ENCODE measurements around the gene ZCCHC14. TPM values are rescaled to one million over a fixed set of nuclear protein-coding genes. Genes with fewer than 3 reads are reported as not detected.
A peak's percentile ranks its signal among the peaks of the same experiment; 100 is the strongest.

ZCCHC14 gene
- total RNA-seq, 1 experiment from 2014 or later, result 33.1 TPM

- Mint-ChIP-seq H3K27me3 (ENCODE audit: insufficient read depth, unreplicated experiment) (no peaks in the 10 kb centered on the region), H3K9me3 (ENCODE audit: unreplicated experiment) (no peaks in the 10 kb centered on the region), H3K4me3 (ENCODE audit: unreplicated experiment) (no peak overlapping the region), H3K27ac (ENCODE audit: unreplicated experiment) (peak overlapping the region; percentile 42), H3K4me1 (ENCODE audit: low read depth, unreplicated experiment) (peaks cover 15% of the 10 kb centered on the region), H3K36me3 (ENCODE audit: insufficient read depth, unreplicated experiment) (peaks cover 12% of the 10 kb centered on the region)
- BruUV-seq (replicated peaks), result no TSS peak
- H3K4me1 ChIP-seq, result peaks cover 22% of the 10 kb centered on the region
- peak in 1 of 2 experiments; percentile 49 for DNase-seq
- H3K4me3 ChIP-seq (ENCODE audit: low read depth, low read length), result no peak overlapping the region
- H3K36me3 ChIP-seq (ENCODE audit: control insufficient read depth, insufficient read depth, low read length), result no peaks in the 10 kb centered on the region
- CTCF ChIA-PET, result interaction anchor here (0.6 to 1.5 kb wide), 2 partner anchors 12 to 99 kb away, joined by 4 read pairs; no protein-coding TSS in a partner anchor
- H3K9me3 ChIP-seq, result no peaks in the 10 kb centered on the region
- intact Hi-C loops (cut with micrococcal nuclease; ENCODE audit: unreplicated experiment), result no loop called here
- POLR2A ChIA-PET, result no interaction called here
- no peaks in the 10 kb centered on the region for H3K27me3 ChIP-seq (replicated peaks; ENCODE audit: control insufficient read depth, insufficient read depth, low read length)
- no peak for TF ChIP-seq CTCF (IDR thresholded peaks at IDR 0.05; ENCODE audit: insufficient read depth in 1 of 2, low read depth in 1 of 2, low read length in 1 of 2, severe bottlenecking in 1 of 2, unreplicated experiment in 1 of 2)
Observed at GRCh38 chr16:87471278-87472141, 21.3 kb downstream of the ZCCHC14 start.

DNA sequence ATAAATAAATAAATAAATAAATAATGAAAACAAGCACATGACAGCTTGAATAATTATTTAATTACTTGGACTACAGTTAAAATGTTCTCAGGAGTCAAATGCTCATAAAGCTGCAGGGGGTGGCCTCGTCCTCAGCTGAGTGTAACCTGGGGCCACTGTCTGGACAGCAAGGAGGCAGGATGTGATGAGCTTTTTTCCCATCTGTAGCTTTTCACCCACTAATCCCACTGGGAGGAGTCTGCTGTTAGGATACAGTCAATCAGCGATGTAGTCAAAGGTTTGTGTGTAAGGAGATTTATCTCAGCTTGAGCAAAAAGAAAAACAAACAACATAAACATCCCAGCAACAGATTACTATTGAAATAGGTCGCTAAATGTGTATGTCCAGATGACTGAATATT, 22.5 kb downstream of the ZCCHC14 start:
- DNase-seq, result no peak
- TF ChIP-seq CTCF (IDR thresholded peaks at IDR 0.05; ENCODE audit: insufficient read depth in 1 of 2, low read depth in 1 of 2, low read length in 1 of 2, severe bottlenecking in 1 of 2, unreplicated experiment in 1 of 2), result no peak
- peaks cover 12% of the 10 kb centered on the region for H3K36me3 Mint-ChIP-seq (ENCODE audit: insufficient read depth, unreplicated experiment)
- intact Hi-C loops (cut with micrococcal nuclease; ENCODE audit: unreplicated experiment), result no loop called here
- ChIA-PET POLR2A (no interaction called here), CTCF (interaction anchor here (1.5 kb wide), 1 partner anchor 101 kb away, joined by 4 read pairs; no protein-coding TSS in a partner anchor)
- no TSS peak for BruUV-seq (replicated peaks)
- peaks cover 15% of the 10 kb centered on the region for H3K4me1 Mint-ChIP-seq (ENCODE audit: low read depth, unreplicated experiment)
- H3K27ac Mint-ChIP-seq (ENCODE audit: unreplicated experiment), result no peak overlapping the region
- no peak overlapping the region for H3K4me3 ChIP-seq (ENCODE audit: low read depth, low read length)
- no peaks in the 10 kb centered on the region for H3K9me3 Mint-ChIP-seq (ENCODE audit: unreplicated experiment)
- H3K9me3 ChIP-seq, result no peaks in the 10 kb centered on the region
- no peaks in the 10 kb centered on the region for H3K27me3 ChIP-seq (replicated peaks; ENCODE audit: control insufficient read depth, insufficient read depth, low read length)
- no peak overlapping the region for H3K4me3 Mint-ChIP-seq (ENCODE audit: unreplicated experiment)
- H3K36me3 ChIP-seq (ENCODE audit: control insufficient read depth, insufficient read depth, low read length), result no peaks in the 10 kb centered on the region
- no peaks in the 10 kb centered on the region for H3K27me3 Mint-ChIP-seq (ENCODE audit: insufficient read depth, unreplicated experiment)
- H3K4me1 ChIP-seq, result peaks cover 22% of the 10 kb centered on the region

- no peaks in the 10 kb centered on the region for H3K36me3 ChIP-seq (ENCODE audit: control insufficient read depth, insufficient read depth, low read length)
- H3K4me3 ChIP-seq (ENCODE audit: low read depth, low read length), result no peak overlapping the region
- peaks cover 16% of the 10 kb centered on the region for H3K4me1 ChIP-seq
- ChIA-PET CTCF (no interaction called here), POLR2A (no interaction called here)
- intact Hi-C loops (cut with micrococcal nuclease; ENCODE audit: unreplicated experiment), result no loop called here
- Mint-ChIP-seq H3K36me3 (ENCODE audit: insufficient read depth, unreplicated experiment) (peaks cover 3% of the 10 kb centered on the region), H3K9me3 (ENCODE audit: unreplicated experiment) (no peaks in the 10 kb centered on the region), H3K27ac (ENCODE audit: unreplicated experiment) (no peak overlapping the region), H3K27me3 (ENCODE audit: insufficient read depth, unreplicated experiment) (no peaks in the 10 kb centered on the region), H3K4me1 (ENCODE audit: low read depth, unreplicated experiment) (peaks cover 7% of the 10 kb centered on the region), H3K4me3 (ENCODE audit: unreplicated experiment) (no peak overlapping the region)
- no peaks in the 10 kb centered on the region for H3K27me3 ChIP-seq (replicated peaks; ENCODE audit: control insufficient read depth, insufficient read depth, low read length)
- BruUV-seq (replicated peaks), result no TSS peak
- TF ChIP-seq CTCF (IDR thresholded peaks at IDR 0.05; ENCODE audit: insufficient read depth in 1 of 2, low read depth in 1 of 2, low read length in 1 of 2, severe bottlenecking in 1 of 2, unreplicated experiment in 1 of 2), result no peak
- no peaks in the 10 kb centered on the region for H3K9me3 ChIP-seq
- no peak for DNase-seq
Observed at GRCh38 chr16:87469169-87469568, 23.7 kb downstream of the ZCCHC14 start.

Data from Caco-2 (cell line).